CD14-positive monocyte (primary cell): ENCODE measurements around the gene LRRC28. TPM values are rescaled to one million over a fixed set of nuclear protein-coding genes. Genes with fewer than 3 reads are reported as not detected.

Experiments
- DNase-seq, 3 donors: peaks; one replicate each; pipeline ENCODE4 v3.0.0-alpha.2; 2011 to 2022
- H2AFZ ChIP-seq: 2 replicates; pipeline ENCODE4 v1.6.0; 2012; ENCODE audit warnings: mild to moderate bottlenecking, low read depth, low read length, inconsistent platforms; ENCODE audit not compliant: insufficient read depth, poor library complexity, severe bottlenecking
- H3K27ac ChIP-seq, 2 donors: 1 replicate in 1 of 2; 2 replicates in 1 of 2; pipeline ENCODE4 v1.5.1; 2012 to 2013; ENCODE audit warnings: low read length in 2 of 2, control low read depth in 1 of 2, inconsistent platforms in 1 of 2, low read depth in 1 of 2, mild to moderate bottlenecking in 1 of 2
- H3K27me3 ChIP-seq, 2 donors: one replicate each; pipeline versions ENCODE4 v1.6.0 to v1.6.1; 2011 to 2013; ENCODE audit warnings: low read length in 2 of 2; ENCODE audit not compliant: control insufficient read depth in 2 of 2, insufficient read depth in 2 of 2
- H3K36me3 ChIP-seq, 2 donors: replicated peaks in 1 of 2; 1 replicate in 1 of 2; 2 replicates in 1 of 2; pipeline versions ENCODE4 v1.5.1 to v1.6.1; 2012 to 2013; ENCODE audit warnings: low read length in 2 of 2, control low read depth in 1 of 2, inconsistent platforms in 1 of 2, mild to moderate bottlenecking in 1 of 2; ENCODE audit not compliant: insufficient read depth in 2 of 2, control insufficient read depth in 1 of 2
- H3K4me1 ChIP-seq, 2 donors: 1 replicate in 1 of 2; 2 replicates in 1 of 2; pipeline versions ENCODE4 v1.5.1 to v1.6.1; 2012 to 2013; ENCODE audit warnings: low read length in 2 of 2, control low read depth in 1 of 2, inconsistent platforms in 1 of 2, mild to moderate bottlenecking in 1 of 2, moderate library complexity in 1 of 2; ENCODE audit not compliant: insufficient read depth in 2 of 2, control insufficient read depth in 1 of 2
- H3K4me2 ChIP-seq: replicated peaks from 2 replicates; pipeline ENCODE3; 2012; ENCODE audit warnings: low read length, moderate library complexity, mild to moderate bottlenecking; ENCODE audit not compliant: poor library complexity, severe bottlenecking; ENCODE audit errors: extremely low read depth
- H3K4me3 ChIP-seq, 3 experiments: fragments of 200-600 bp in 1 of 3; sonication (generic) in 1 of 3; replicated peaks in 1 of 3; 1 replicate in 2 of 3; 2 replicates in 1 of 3; pipeline ENCODE4 v1.5.1; 2011 to 2013; ENCODE audit warnings: low read length in 3 of 3, mild to moderate bottlenecking in 3 of 3, control low read depth in 2 of 3, low read depth in 2 of 3, inconsistent platforms in 1 of 3, moderate library complexity in 1 of 3
- H3K79me2 ChIP-seq: 2 replicates; pipeline ENCODE4 v1.6.0; 2012; ENCODE audit warnings: mild to moderate bottlenecking, control low read depth, inconsistent platforms, low read length, moderate library complexity; ENCODE audit not compliant: insufficient read depth
- H3K9ac ChIP-seq: 2 replicates; pipeline ENCODE4 v1.6.0; 2017; ENCODE audit warnings: low read length, mild to moderate bottlenecking; ENCODE audit not compliant: insufficient read depth, poor library complexity, severe bottlenecking
- H3K9me3 ChIP-seq, 2 donors: replicated peaks in 1 of 2; 1 replicate in 1 of 2; 2 replicates in 1 of 2; pipeline versions ENCODE4 v1.5.1 to v1.6.1; 2012 to 2013; ENCODE audit warnings: low read length in 2 of 2, control low read depth in 1 of 2; ENCODE audit not compliant: control insufficient read depth in 1 of 2, insufficient read depth in 1 of 2
- H4K20me1 ChIP-seq: 2 replicates; pipeline ENCODE4 v1.6.0; 2012; ENCODE audit warnings: mild to moderate bottlenecking, low read length, control low read depth, moderate library complexity; ENCODE audit not compliant: insufficient read depth
- H3K27ac Mint-ChIP-seq, 7 donors: one replicate each; pipeline ENCODE4 v1.8.0; 2020; ENCODE audit warnings: mild to moderate bottlenecking in 7 of 7, mixed read lengths in 7 of 7, moderate library complexity in 6 of 7, inconsistent platforms in 2 of 7
- H3K27me3 Mint-ChIP-seq, 3 donors: one replicate each; pipeline ENCODE4 v1.8.0; 2021 to 2022; ENCODE audit warnings: low read depth in 3 of 3, mild to moderate bottlenecking in 3 of 3, mixed read lengths in 3 of 3, moderate library complexity in 3 of 3, inconsistent platforms in 1 of 3
- H3K36me3 Mint-ChIP-seq, 2 donors: one replicate each; pipeline ENCODE4 v1.8.0; 2020; ENCODE audit warnings: mixed read lengths in 2 of 2, inconsistent platforms in 1 of 2, mild to moderate bottlenecking in 1 of 2
- H3K4me1 Mint-ChIP-seq: one replicate; pipeline ENCODE4 v1.8.0; 2020; ENCODE audit warnings: mild to moderate bottlenecking, mixed read lengths
- H3K4me3 Mint-ChIP-seq, 2 donors: one replicate each; pipeline ENCODE4 v1.8.0; 2020; ENCODE audit warnings: mild to moderate bottlenecking in 2 of 2, mixed read lengths in 2 of 2, moderate library complexity in 1 of 2
- H3K9me3 Mint-ChIP-seq, 7 donors: one replicate each; pipeline ENCODE4 v1.8.0; 2020 to 2022; ENCODE audit warnings: mixed read lengths in 7 of 7, mild to moderate bottlenecking in 6 of 7, moderate library complexity in 6 of 7, inconsistent platforms in 2 of 7
- WGBS: methylation state at CpG from one replicate; pipeline ENCODE4 v1.1.5; 2013; ENCODE audit warnings: missing lambda C conversion rate; ENCODE audit not compliant: insufficient coverage; 5-methylcytosine and 5-hydroxymethylcytosine counted together
- intact Hi-C, 2 donors: fragments of 100-400 bp; cut with micrococcal nuclease; formaldehyde crosslinking; loops; one replicate each; pipeline versions ENCODE4 v1.15.0 to v1.15.1; 2023
- polyA plus RNA-seq, 3 donors: library from polyadenylated mRNA; depleted of rRNA in 1 of 3; unstranded in 2 of 3; stranded (reverse) in 1 of 3; fragments of 300-500 nt in 2 of 3; fragments of >200 nt in 1 of 3; fragmentation: Illumina TruSeq in 2 of 3; gene quantifications; 1 replicate in 2 of 3; 2 replicates in 1 of 3; pipeline ENCODE4 v1.2.3, GENCODE V29; 2012 to 2021
- TF ChIP-seq, protein P1 (sequence below): fragments of 200-600 bp; IDR thresholded peaks from one replicate; pipeline ENCODE4 v1.8.0; 2022; ENCODE audit warnings: antibody characterized with exemption, mild to moderate bottlenecking

Gene LRRC28
- polyA plus RNA-seq, 3 donors, result 18.6 to 25.3 (median 19.8) TPM

DNA sequence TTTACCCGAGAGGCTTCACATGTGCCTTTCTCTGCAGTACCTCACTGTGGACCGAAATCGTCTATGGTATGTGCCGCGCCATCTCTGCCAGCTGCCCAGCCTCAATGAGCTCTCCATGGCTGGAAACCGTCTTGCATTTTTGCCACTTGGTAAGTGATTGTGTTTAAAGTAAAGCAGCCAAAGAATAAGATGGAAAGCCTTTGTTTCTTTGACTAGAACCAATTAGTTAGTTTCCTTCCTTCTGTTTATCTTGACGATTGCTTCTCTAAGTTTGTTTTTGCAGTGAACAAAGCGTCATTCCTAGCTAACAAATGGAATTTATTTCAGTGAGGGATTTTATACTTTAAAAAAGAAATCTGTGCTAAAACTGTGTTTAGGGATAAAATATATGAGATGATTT is 82.7 kb downstream of the LRRC28 start:
- no peaks in the 10 kb centered on the region for H3K9me3 ChIP-seq
- H3K9me3 Mint-ChIP-seq, result no peaks in the 10 kb centered on the region
- TF ChIP-seq, protein P1, sequence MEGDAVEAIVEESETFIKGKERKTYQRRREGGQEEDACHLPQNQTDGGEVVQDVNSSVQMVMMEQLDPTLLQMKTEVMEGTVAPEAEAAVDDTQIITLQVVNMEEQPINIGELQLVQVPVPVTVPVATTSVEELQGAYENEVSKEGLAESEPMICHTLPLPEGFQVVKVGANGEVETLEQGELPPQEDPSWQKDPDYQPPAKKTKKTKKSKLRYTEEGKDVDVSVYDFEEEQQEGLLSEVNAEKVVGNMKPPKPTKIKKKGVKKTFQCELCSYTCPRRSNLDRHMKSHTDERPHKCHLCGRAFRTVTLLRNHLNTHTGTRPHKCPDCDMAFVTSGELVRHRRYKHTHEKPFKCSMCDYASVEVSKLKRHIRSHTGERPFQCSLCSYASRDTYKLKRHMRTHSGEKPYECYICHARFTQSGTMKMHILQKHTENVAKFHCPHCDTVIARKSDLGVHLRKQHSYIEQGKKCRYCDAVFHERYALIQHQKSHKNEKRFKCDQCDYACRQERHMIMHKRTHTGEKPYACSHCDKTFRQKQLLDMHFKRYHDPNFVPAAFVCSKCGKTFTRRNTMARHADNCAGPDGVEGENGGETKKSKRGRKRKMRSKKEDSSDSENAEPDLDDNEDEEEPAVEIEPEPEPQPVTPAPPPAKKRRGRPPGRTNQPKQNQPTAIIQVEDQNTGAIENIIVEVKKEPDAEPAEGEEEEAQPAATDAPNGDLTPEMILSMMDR, result no peak
- H3K4me1 Mint-ChIP-seq, result no peaks in the 10 kb centered on the region
- no peaks in the 10 kb centered on the region for H3K27me3 ChIP-seq
- H3K36me3 ChIP-seq, result no peaks in the 10 kb centered on the region
- no peak for DNase-seq
- WGBS, result 97% methylated on average over 6 of the region's 8 CpGs
- H3K27me3 Mint-ChIP-seq, result no peaks in the 10 kb centered on the region
- H3K27ac Mint-ChIP-seq, result no peak overlapping the region
- peaks cover 10 to 22% of the 10 kb centered on the region in 2 donors for H3K36me3 Mint-ChIP-seq
- H3K4me1 ChIP-seq, result no peaks in the 10 kb centered on the region
- no peaks in the 10 kb centered on the region for H3K79me2 ChIP-seq
- no peak overlapping the region for H3K4me3 Mint-ChIP-seq
- H3K4me3 ChIP-seq, result no peak overlapping the region
- intact Hi-C loops, result no loop called here
- no peak overlapping the region for H2AFZ ChIP-seq
- H3K9ac ChIP-seq, result no peak overlapping the region
- H4K20me1 ChIP-seq, result no peaks in the 10 kb centered on the region
- H3K27ac ChIP-seq, result no peak overlapping the region
- no peak overlapping the region for H3K4me2 ChIP-seq

GRCh38 chr15:99335508-99335907 is 84.2 kb downstream of the LRRC28 start:
- Histone ChIP-seq H3K9me3 (no peaks in the 10 kb centered on the region), H3K4me1 (no peaks in the 10 kb centered on the region), H3K36me3 (no peaks in the 10 kb centered on the region), H3K27ac (no peak overlapping the region), H3K27me3 (no peaks in the 10 kb centered on the region), H3K4me3 (no peak overlapping the region), H2AFZ (no peak overlapping the region), H3K79me2 (no peaks in the 10 kb centered on the region), H3K9ac (no peak overlapping the region), H4K20me1 (no peaks in the 10 kb centered on the region), H3K4me2 (no peak overlapping the region)
- Mint-ChIP-seq H3K27me3 (no peaks in the 10 kb centered on the region), H3K4me3 (no peak overlapping the region), H3K36me3 (peaks cover 10 to 22% of the 10 kb centered on the region in 2 donors), H3K9me3 (no peaks in the 10 kb centered on the region), H3K27ac (no peak overlapping the region), H3K4me1 (no peaks in the 10 kb centered on the region)
- intact Hi-C loops, result no loop called here
- no peak for DNase-seq
- TF ChIP-seq, protein P1, result no peak
